ENCODE measurements around the gene CTSW. TPM values are rescaled to one million over a fixed set of nuclear protein-coding genes. Genes with fewer than 3 reads are reported as not detected.

CTSW gene
- total RNA-seq, 1 donor from 2014 or later = not detected

- DNase-seq (ENCODE audit: low read depth) = no peak
- Histone ChIP-seq H3K27me3 (ENCODE audit: control insufficient read depth, insufficient read depth, low read length) (no peaks in the 10 kb centered on the region), H3K4me3 (ENCODE audit: low read depth, low read length) (no peak overlapping the region), H3K36me3 (ENCODE audit: control insufficient read depth, insufficient read depth, low read length) (no peaks in the 10 kb centered on the region)
- TF ChIP-seq CTCF (IDR thresholded peaks at IDR 0.05; ENCODE audit: insufficient read depth, low read length, severe bottlenecking) = no peak
- FAIRE-seq = no peak
Measured at GRCh38 chr11:65931773-65932557, 52.3 kb downstream of the CTSW start.

- no peaks in the 10 kb centered on the region for H3K27me3 ChIP-seq (ENCODE audit: control insufficient read depth, insufficient read depth, low read length)
- FAIRE-seq (no peak), DNase-seq (ENCODE audit: low read depth) (no peak)
- no peaks in the 10 kb centered on the region for H3K36me3 ChIP-seq (ENCODE audit: control insufficient read depth, insufficient read depth, low read length)
- no peak overlapping the region for H3K4me3 ChIP-seq (ENCODE audit: low read depth, low read length)
- TF ChIP-seq CTCF (IDR thresholded peaks at IDR 0.05; ENCODE audit: insufficient read depth, low read length, severe bottlenecking) = no peak
Measured at GRCh38 chr11:65932558-65932919, 52.9 kb downstream of the CTSW start.

Other genes with a start within 250 kb of the CTSW start
- 11.1 and 15.1 TPM in 2 replicates for gene SIPA1, start 241.7 kb upstream of the CTSW start, total RNA-seq
- 9.5 and 15.2 TPM in 2 replicates for gene RELA, start 216.9 kb upstream of the CTSW start, total RNA-seq
- 34.8 and 37.6 TPM in 2 replicates for gene KAT5, start 167.6 kb upstream of the CTSW start, total RNA-seq
- gene RNASEH2C, start 159.0 kb upstream of the CTSW start, total RNA-seq = 19.8 and 21.1 TPM in 2 replicates
- 6.1 and 8.4 TPM in 2 replicates for gene AP5B1, start 98.9 kb upstream of the CTSW start, total RNA-seq
- 6.3 and 17.8 TPM in 2 replicates for gene OVOL1, start 92.8 kb upstream of the CTSW start, total RNA-seq
- gene SNX32, start 45.9 kb upstream of the CTSW start, total RNA-seq = under 0.01 TPM in 1 of 2 replicates, not detected in the other
- 764 and 971 TPM in 2 replicates for gene CFL1, start 21.7 kb upstream of the CTSW start, total RNA-seq
- 58.4 and 63.8 TPM in 2 replicates for gene MUS81, start 19.4 kb upstream of the CTSW start, total RNA-seq
- gene EFEMP2, start 7.0 kb upstream of the CTSW start, total RNA-seq = 2.9 and 5.6 TPM in 2 replicates
- 103 and 157 TPM in 2 replicates for gene FIBP, start 8.6 kb downstream of the CTSW start, total RNA-seq
- gene CCDC85B, start 10.8 kb downstream of the CTSW start, total RNA-seq = 19.6 and 29.7 TPM in 2 replicates
- gene FOSL1, start 20.6 kb downstream of the CTSW start, total RNA-seq = 2.6 and 3.1 TPM in 2 replicates
- gene C11orf68, start 39.2 kb downstream of the CTSW start, total RNA-seq = 8.4 and 12.9 TPM in 2 replicates
- gene DRAP1, start 39.6 kb downstream of the CTSW start, total RNA-seq = 176 and 429 TPM in 2 replicates
- gene TSGA10IP, start 65.6 kb downstream of the CTSW start, total RNA-seq = under 0.01 TPM in 1 of 2 replicates, not detected in the other
- 32.4 and 51.7 TPM in 2 replicates for gene SART1, start 81.9 kb downstream of the CTSW start, total RNA-seq
- gene EIF1AD, start 122.3 kb downstream of the CTSW start, total RNA-seq = 39.7 and 44.5 TPM in 2 replicates
- 8.4 and 14.0 TPM in 2 replicates for gene BANF1, start 122.7 kb downstream of the CTSW start, total RNA-seq
- 3.9 and 4.4 TPM in 2 replicates for gene CST6, start 132.2 kb downstream of the CTSW start, total RNA-seq
- 0.26 TPM in 1 of 2 replicates, not detected in the other for gene CATSPER1, start 146.6 kb downstream of the CTSW start, total RNA-seq
- gene GAL3ST3, start 169.3 kb downstream of the CTSW start, total RNA-seq = not detected in 2 replicates
- gene SF3B2, start 172.5 kb downstream of the CTSW start, total RNA-seq = 88.2 and 91.0 TPM in 2 replicates
- gene PACS1, start 190.4 kb downstream of the CTSW start, total RNA-seq = 6.8 and 7.0 TPM in 2 replicates

Measured in bronchial epithelial cell (primary cell).